ENCODE measurements around the gene KIF6. TPM values are rescaled to one million over a fixed set of nuclear protein-coding genes. Genes with fewer than 3 reads are reported as not detected.

The KIF6 gene
- total and polyA plus RNA-seq, 2 of the 8 experiments (the other 6 are each of a cell fraction or from before 2014, with no cell fraction given) = 0.53 to 0.65 TPM

- no peak for FAIRE-seq
- TF ChIP-seq NANOG (IDR thresholded peaks at IDR 0.05; ENCODE audit: insufficient read depth, low read depth, low read length, poor library complexity, severe bottlenecking) = no peak
- TF ChIP-seq ATF3 (IDR thresholded peaks at IDR 0.05; ENCODE audit: insufficient read depth, low read depth, low read length) = no peak
- no peak for TF ChIP-seq TEAD4 (IDR thresholded peaks at IDR 0.05; ENCODE audit: low read depth, low read length)
Measured at GRCh38 chr6:39688494-39688893, 36.7 kb downstream of the KIF6 start.

More at GRCh38 chr6:39688494-39688893, 36.7 kb downstream of the KIF6 start:
- H2BK120ac ChIP-seq (replicated peaks; ENCODE audit: low read depth, low read length) = no peak overlapping the region
- H3K4ac ChIP-seq (replicated peaks; ENCODE audit: insufficient read length, low read depth, low read length) = no peak overlapping the region
- no peak overlapping the region for H3K9ac ChIP-seq (replicated peaks in 1 of 4; ENCODE audit: extremely low read depth in 1 of 4, low read depth in 3 of 4, low read length in 3 of 4)
- no peaks in the 10 kb centered on the region for H3K9me3 ChIP-seq (ENCODE audit: insufficient read depth in 2 of 2, low read depth in 1 of 2, low read length in 1 of 2)
- H3K27me3 ChIP-seq (replicated peaks in 1 of 4; ENCODE audit: control insufficient read depth in 3 of 4, extremely low read depth in 1 of 4, insufficient read depth in 3 of 4, low read length in 3 of 4) = no peaks in the 10 kb centered on the region
- 92% methylated on average over 2 of the region's 2 CpGs; no CpG with 5 or more reads in 1 of the 2 experiments for WGBS, 2 experiments (ENCODE audit: extremely low coverage in 1 of 2, insufficient coverage in 1 of 2, insufficient read length in 1 of 2, insufficient replicate concordance in 2 of 2, low coverage in 1 of 2, low lambda C conversion rate in 2 of 2, missing lambda C conversion rate in 1 of 2)
- no peak overlapping the region for H3K56ac ChIP-seq (replicated peaks; ENCODE audit: insufficient read length, low read depth, low read length)
- no peak for DNase-seq (ENCODE audit: low read depth in 1 of 2, low spot score in 2 of 2)
- no peak overlapping the region for H4K8ac ChIP-seq (ENCODE audit: extremely low read depth, insufficient read depth, low read length)
- no peak overlapping the region for H2BK5ac ChIP-seq (ENCODE audit: low read depth, low read length)
- H2BK12ac ChIP-seq (ENCODE audit: low read depth, low read length) = no peak overlapping the region
- H2BK20ac ChIP-seq (ENCODE audit: low read length) = no peak overlapping the region
- no peak overlapping the region for H3K18ac ChIP-seq (ENCODE audit: extremely low read depth, low read length)
- H3K27ac ChIP-seq (ENCODE audit: low read depth, low read length) = no peak overlapping the region
- no peak overlapping the region for H3K14ac ChIP-seq (ENCODE audit: insufficient read length)
- H3K4me3 ChIP-seq (ENCODE audit: extremely low read depth in 1 of 4, insufficient read depth in 2 of 4, low read depth in 3 of 4, low read length in 4 of 4) = no peak overlapping the region
- H2BK15ac ChIP-seq (ENCODE audit: low read length) = no peak overlapping the region
- no peak overlapping the region for H4K5ac ChIP-seq (ENCODE audit: insufficient read length, low read depth, low read length)
- ChIA-PET CTCF (ENCODE audit: partially characterized antibody) (no interaction called here), POLR2A (ENCODE audit: partially characterized antibody) (no interaction called here)
- H3K23me2 ChIP-seq (ENCODE audit: low read depth, low read length) = no peaks in the 10 kb centered on the region
- H3K79me2 ChIP-seq (ENCODE audit: control insufficient read depth in 1 of 2, insufficient read depth in 2 of 2, low read length in 2 of 2) = no peaks in the 10 kb centered on the region
- no peaks in the 10 kb centered on the region for H3K79me1 ChIP-seq (ENCODE audit: low read depth, low read length)
- no peak overlapping the region for H4K91ac ChIP-seq (replicated peaks; ENCODE audit: insufficient read length, low read length)
- H3K4me2 ChIP-seq (ENCODE audit: insufficient read depth in 1 of 2, low read depth in 2 of 2, low read length in 2 of 2) = no peak overlapping the region
- H3K36me3 ChIP-seq (ENCODE audit: control insufficient read depth in 2 of 4, insufficient read depth in 4 of 4, low read length in 3 of 4) = no peaks in the 10 kb centered on the region
- no peak overlapping the region for H2AK5ac ChIP-seq (ENCODE audit: low read depth, low read length)
- H2AFZ ChIP-seq (ENCODE audit: low read length) = no peak overlapping the region
- no peaks in the 10 kb centered on the region for H4K20me1 ChIP-seq (replicated peaks in 1 of 2; ENCODE audit: control insufficient read depth in 1 of 2, insufficient read depth in 2 of 2, low read length in 2 of 2)
- H3K23ac ChIP-seq (ENCODE audit: insufficient read length) = no peak overlapping the region
- H3K4me1 ChIP-seq (replicated peaks in 1 of 4; ENCODE audit: control insufficient read depth in 3 of 4, insufficient read depth in 4 of 4, low read length in 3 of 4) = no peaks in the 10 kb centered on the region; a peak in 1 of 7 replicates

All from H1 (cell line).